Stimulated activated CD8-positive, alpha-beta memory T cell treated with anti-CD3 and anti-CD28 coated beads, Interleukin-2, amount 100 ng/mL, for 1 hour (primary cell): Measurements from ENCODE around the gene GALNTL6.
"Not testable (repeated sequence)": the region's sequence is repeated elsewhere in the genome, so short reads cannot be mapped to it uniquely, and the experiment has no call there.

Source experiments
- DNase-seq, 2 donors: peaks; one replicate each; pipeline ENCODE4 v3.0.0-alpha.2; 2020; ENCODE audit warnings: low read depth in 2 of 2

GALNTL6 gene

GRCh38 chr4:172750910-172751309 lies 937.7 kb downstream of the GALNTL6 start:
- DNase-seq: no peak

GRCh38 chr4:172751550-172751949 lies 938.3 kb downstream of the GALNTL6 start:
- DNase-seq: no peak

GRCh38 chr4:172758586-172759340 lies 945.6 kb downstream of the GALNTL6 start:
- DNase-seq: no peak

DNA sequence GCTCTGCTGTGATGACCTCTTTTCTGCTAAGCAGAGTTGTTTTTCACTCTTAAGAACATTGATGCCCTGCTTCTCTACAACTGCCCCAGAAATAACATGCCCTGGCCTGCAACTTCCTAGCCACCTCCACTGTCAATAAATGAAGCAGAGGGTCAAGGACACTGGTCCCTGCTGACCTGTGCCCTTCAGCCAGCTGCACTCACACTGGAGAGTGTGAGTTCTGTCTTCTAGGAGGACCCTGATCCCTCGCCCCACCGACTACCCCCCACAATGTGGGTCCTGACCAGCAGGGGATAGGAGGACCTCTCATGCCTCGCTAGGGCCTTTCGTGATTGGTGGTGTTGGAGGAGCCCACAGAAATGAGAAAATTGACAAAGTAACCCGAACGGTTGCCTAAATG lies 947.3 kb downstream of the GALNTL6 start:
- DNase-seq: no peak

- DNase-seq: no peak
Observed at GRCh38 chr4:172762895-172763294, 949.7 kb downstream of the GALNTL6 start.

DNA sequence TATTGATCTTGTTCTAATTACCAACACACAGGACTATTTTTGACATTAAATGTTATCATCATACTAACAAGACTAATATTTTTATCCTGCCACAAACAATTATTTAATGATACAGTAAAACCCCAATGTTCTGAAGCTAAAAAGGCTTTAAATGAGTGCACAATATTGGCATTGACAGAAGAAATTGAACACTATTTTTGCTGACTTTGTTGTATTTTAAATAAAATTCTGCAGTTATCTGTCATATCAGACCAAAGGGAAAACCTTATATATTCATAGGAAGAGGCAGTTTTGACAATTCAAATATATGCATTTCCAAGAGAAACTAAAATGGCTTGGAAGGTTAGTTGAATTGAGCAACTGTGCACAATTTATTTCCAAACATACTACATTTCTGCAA lies 957.6 kb downstream of the GALNTL6 start:
- DNase-seq: no peak

DNA sequence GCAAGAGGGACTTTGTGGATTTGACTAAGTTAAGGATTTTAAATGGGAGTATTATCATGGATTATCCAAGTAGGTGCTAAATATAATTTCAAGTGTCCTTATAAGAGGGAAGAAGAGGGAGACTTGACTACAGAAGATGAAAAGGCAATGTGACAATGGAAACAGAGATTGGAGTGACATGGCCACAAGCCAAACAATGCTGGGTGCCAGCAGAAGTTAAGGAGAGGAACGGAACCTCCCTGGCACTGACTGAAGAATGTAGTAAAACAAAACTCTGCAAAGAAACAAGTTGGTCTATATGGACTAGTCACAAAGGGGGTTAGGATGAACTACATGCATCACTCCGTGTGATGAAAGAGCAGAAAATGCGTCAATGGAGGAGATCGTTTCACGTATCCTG lies 959.6 kb downstream of the GALNTL6 start:
- DNase-seq: no peak

- no peak for DNase-seq
Observed at GRCh38 chr4:172776203-172776861, 963.1 kb downstream of the GALNTL6 start.

DNA sequence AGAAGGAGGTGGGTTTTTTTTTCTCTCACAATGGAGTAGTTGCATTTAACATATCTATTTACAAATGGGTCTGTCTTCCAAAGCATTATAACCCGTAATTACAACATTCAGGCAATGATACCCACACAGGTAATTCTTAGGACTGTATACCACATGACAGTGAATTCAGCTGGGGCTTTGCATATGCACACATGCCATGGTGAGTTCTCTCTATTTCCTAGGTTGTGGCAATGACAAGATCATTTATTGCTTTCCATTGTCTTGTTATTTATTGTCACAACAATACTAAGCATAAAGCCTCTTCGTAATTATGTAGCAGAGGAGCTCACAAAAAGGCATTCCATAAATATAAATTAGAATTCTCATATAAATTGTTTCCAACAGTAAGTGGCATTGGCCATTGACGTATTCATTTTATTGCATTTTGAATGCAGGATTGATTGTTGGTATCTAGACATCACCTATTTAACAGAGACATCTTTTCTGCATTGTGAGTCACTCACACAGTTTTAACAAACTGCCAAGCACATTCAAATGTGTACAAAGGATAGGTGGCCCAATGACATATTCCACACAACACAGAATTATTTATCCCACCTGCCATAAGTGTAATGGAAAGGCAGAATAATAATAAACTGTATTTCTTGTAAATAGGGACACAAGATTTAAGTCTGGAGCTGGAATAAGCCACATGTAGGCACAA lies 964.7 kb downstream of the GALNTL6 start:
- no peak for DNase-seq

DNA sequence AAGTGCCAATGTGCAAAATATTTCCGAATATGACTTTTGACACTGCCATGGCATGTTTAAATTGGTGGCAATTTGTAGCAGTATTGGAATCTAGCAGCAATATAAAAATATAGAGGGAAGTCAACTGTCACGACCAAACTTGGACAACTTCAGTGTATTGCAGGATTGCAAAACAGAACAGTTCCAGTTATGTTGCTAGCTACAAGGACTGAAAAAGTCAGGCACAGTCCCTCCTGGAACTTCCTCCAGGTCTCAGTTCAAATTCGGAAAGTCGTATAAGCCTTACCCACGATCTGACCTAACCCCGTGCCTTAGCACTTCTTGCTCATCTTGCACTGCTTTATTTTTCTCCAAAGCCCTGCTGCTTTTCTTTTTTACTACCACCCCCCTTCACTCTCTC lies 965.4 kb downstream of the GALNTL6 start:
- no peak for DNase-seq

DNA sequence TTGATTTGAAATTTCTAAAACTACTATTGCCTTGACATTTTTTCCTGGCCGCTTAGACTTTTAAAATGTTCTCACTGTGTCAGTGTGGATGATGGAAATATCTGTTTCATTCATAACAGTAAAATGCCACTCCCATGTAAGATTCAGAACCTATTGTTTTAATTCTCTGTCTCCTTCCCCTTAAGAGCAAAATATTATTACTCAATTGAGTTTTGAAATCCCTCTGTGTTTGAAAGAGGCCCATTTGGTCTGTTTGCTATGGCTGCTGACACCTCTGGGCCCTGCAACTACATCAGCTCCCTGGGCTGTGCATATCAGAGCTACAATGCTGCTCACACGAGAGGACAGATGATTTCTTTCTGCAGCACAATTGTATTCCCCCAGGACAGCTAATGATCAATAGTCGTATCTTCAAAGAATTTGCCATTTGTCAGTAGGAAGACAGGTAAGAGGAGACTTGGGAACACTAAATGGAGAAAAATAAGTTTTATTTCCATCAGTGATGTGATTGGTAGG lies 967.4 kb downstream of the GALNTL6 start:
- no peak for DNase-seq

GRCh38 chr4:172785613-172786012 lies 972.4 kb downstream of the GALNTL6 start:
- DNase-seq: no peak

GRCh38 chr4:172786039-172786792 lies 973.0 kb downstream of the GALNTL6 start:
- no peak for DNase-seq

DNA sequence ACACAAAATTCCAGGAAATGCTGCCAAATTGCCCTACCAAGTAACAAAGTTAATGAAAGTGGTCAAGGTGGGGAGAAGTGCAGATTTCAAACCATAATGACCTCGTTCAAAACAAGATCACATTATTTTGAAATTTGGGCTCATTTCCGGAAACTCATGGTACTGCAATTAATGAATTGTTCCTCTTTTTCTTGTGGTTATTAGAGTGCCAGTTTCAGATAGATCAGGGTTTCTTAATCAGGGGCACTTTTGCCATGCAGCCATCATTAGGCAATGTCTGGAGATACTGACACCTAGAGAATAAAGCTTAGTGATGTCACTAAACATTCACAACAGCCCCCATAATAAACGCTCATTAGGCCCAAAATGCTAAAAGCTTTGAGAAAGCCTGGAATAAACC lies 973.9 kb downstream of the GALNTL6 start:
- DNase-seq: no peak

DNA sequence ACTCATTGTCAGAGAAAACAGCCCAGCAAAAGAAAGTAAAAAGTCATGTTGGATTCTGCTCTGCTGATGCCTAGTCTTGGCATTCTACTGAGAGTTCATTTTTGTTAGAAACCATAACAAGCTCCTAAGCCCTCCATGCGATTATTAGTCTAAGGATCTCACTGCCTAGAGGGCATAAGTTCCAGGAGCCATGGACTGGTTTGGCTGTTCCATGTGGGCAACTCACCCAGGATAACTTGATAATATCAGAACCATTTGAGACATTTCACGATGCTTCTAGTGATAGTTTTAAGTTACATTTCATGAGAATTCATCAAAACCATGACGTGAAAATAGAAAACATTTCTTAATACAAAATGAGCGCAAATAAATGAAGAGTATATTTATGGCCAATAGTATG lies 978.6 kb downstream of the GALNTL6 start:
- no peak for DNase-seq

DNA sequence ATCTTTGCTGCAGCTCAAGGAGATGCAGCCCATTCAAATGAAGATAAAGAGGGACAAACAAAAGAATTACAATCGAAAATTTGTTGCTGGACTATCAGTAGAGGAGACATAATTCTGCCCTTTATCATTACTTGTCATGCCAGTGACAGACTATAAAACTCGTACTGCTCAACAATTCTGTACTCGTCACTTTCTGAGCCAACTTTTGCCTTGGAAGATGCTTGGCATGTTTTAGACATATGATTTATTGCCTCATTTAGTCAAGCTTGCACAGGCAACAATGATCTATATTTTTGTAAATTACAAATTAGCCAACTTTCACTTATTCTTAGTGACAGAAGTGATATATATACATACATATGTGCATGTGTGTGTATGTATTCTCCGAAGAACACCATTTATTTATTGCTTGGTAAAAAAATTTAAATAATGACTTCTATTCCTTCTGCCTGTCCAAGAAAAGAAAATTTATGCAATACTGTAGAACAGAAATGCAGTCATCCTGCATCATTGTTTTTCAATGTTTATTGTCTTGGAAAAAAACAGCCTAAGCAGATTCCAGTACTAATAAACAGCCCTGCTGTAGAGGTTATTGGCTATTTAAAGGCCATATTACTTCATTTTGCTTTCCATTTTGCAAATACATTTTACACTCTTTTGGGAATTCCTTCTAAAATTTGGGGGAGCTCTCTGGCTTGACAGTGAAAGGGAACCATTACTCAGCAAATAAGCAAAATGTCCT lies 980.5 kb downstream of the GALNTL6 start:
- no peak for DNase-seq

DNA sequence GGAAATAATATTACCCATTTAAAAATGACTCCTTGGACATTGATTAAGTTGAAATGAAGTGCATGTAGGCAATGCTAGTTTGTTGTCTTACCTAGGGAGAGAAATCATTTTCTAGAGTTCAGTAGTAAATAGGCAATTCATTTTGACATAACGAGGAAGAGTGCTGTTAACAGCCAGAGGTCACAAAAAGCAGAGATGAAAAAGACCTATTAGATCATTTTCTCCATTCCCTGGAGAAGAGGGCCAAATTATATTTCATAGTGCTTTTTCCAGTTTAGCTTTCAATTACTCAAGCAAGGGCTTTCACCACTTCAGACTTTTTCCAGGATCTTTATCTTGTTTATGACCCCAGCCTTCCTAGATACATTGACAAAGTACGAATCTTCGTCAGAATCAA lies 981.1 kb downstream of the GALNTL6 start:
- DNase-seq: no peak

- DNase-seq: not testable (repeated sequence)
Observed at GRCh38 chr4:172797281-172797680, 984.1 kb downstream of the GALNTL6 start.

DNA sequence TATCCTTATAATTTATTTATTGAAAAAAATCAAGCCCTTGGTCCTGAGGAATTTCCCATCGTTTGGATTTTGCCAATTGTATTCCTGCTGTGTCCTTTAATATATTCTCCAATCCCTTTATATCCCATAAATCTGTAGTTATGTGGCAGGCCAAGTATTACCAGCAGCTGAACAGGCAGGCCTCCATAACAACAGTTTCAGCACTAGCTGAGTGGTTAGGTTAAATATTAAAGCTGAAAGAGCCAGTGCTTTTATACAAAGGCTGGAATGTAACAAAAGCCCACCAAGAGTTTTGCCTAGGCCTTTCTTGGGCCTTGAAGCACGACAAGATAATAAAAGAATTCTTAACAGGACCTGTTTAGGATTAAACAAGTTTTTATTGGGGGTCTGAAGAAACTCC lies 988.8 kb downstream of the GALNTL6 start:
- DNase-seq: no peak

DNA sequence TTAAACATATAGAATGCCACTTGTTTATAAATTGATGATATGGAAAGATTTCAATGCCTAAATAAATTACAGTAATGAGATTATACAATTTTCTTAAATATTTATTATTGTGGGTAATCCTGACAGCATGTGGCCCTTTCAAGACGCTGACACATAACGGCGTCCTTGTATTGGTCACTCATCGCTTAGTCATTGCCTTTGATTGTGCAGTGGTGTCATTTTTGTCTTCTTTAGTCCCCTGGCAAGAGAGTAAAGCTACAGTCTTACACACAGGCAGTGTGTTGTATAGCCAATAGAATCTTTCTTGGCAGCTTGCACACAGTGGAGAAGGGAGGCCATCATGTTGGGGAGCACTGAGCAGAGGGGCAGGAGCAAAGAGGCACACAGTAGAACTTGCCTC lies 993.6 kb downstream of the GALNTL6 start:
- no peak for DNase-seq

- no peak for DNase-seq
Observed at GRCh38 chr4:172808196-172808595, 995.0 kb downstream of the GALNTL6 start.
